ENCODE results near the gene APOC3.

DNA sequence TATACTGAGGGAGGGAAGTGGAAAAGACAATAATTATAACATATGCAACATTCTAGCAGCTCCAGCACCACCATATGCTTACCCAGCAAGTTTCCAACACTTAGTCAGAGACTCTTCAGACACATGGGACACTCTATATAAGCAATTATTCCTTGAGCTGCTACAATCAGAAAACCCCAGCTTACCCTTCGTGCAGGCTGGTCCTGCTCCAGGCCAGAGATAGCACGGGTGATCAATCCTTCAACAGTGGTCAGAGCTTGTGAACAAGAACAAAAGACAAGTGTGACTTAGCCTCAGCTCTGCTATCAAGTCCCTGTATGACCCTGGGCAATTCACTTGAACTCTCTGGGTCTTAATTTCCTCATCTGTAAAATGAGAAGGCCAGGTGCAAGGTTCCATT, 43.4 kb upstream of the APOC3 start:
- TF ChIP-seq CTCF (conservative IDR thresholded peaks at IDR 0.05) = no peak
- TF ChIP-seq ZFX (IDR thresholded peaks at IDR 0.05) = no peak

Data from C4-2B (cell line).